Naive thymus-derived CD4-positive, alpha-beta T cell (primary cell): ENCODE data around the gene RHOBTB3. TPM values are rescaled to one million over a fixed set of nuclear protein-coding genes. Genes with fewer than 3 reads are reported as not detected.
"Not testable (repeated sequence)": the region's sequence is repeated elsewhere in the genome, so short reads cannot be mapped to it uniquely, and the experiment has no call there.

Source experiments
- ATAC-seq: fragments of 150-1000 bp; cut with Tn5 transposase; 2 replicates; pipeline ENCODE4 v1.10.0; 2021; ENCODE audit warnings: mild to moderate bottlenecking, moderate library complexity
- CTCF ChIA-PET: fragments of 350-600 bp; sonication (Branson Sonifier 250); formaldehyde crosslinking; loops from one replicate; lab custom pipeline; 2021; ENCODE audit warnings: antibody characterized with exemption; lab: Charles Lee
- POLR2A ChIA-PET: fragments of 350-600 bp; sonication (Branson Sonifier 250); formaldehyde crosslinking; loops from one replicate; lab custom pipeline; 2021; ENCODE audit warnings: antibody characterized with exemption, inconsistent platforms; lab: Charles Lee
- DNase-seq, 9 donors: peaks; one replicate each; pipeline versions ENCODE4 v3.0.0 to v3.0.0-alpha.2; 2020 to 2022; ENCODE audit warnings: mixed read lengths in 1 of 9
- H3K27ac ChIP-seq: one replicate; pipeline ENCODE4 v1.7.0; 2013; ENCODE audit warnings: mild to moderate bottlenecking, low read depth, low read length, moderate library complexity
- H3K27me3 ChIP-seq, 2 donors: one replicate each; pipeline ENCODE4 v1.7.0; 2013; ENCODE audit warnings: low read length in 2 of 2, mild to moderate bottlenecking in 2 of 2, moderate library complexity in 2 of 2; ENCODE audit not compliant: control insufficient read depth in 2 of 2, insufficient read depth in 2 of 2
- H3K36me3 ChIP-seq, 3 experiments: 1 replicate in 2 of 3; 2 replicates in 1 of 3; pipeline ENCODE4 v1.7.0; 2013; ENCODE audit warnings: low read length in 3 of 3, mild to moderate bottlenecking in 3 of 3, moderate library complexity in 1 of 3; ENCODE audit not compliant: insufficient read depth in 3 of 3, control insufficient read depth in 2 of 3
- H3K4me1 ChIP-seq, 2 donors: one replicate each; pipeline ENCODE4 v1.7.0; 2013; ENCODE audit warnings: low read length in 2 of 2, mild to moderate bottlenecking in 2 of 2, moderate library complexity in 1 of 2; ENCODE audit not compliant: control insufficient read depth in 2 of 2, insufficient read depth in 2 of 2
- H3K4me3 ChIP-seq: 2 replicates; pipeline ENCODE4 v1.7.0; 2013; ENCODE audit warnings: mild to moderate bottlenecking, low read length
- H3K9me3 ChIP-seq, 3 experiments: 1 replicate in 2 of 3; 2 replicates in 1 of 3; pipeline ENCODE4 v1.7.0; 2013; ENCODE audit warnings: low read length in 3 of 3; ENCODE audit not compliant: control insufficient read depth in 2 of 3
- H3K27ac Mint-ChIP-seq, 9 donors: one replicate each; pipeline ENCODE4 v1.8.0; 2020 to 2022; ENCODE audit warnings: mixed read lengths in 9 of 9, mild to moderate bottlenecking in 8 of 9, moderate library complexity in 5 of 9, inconsistent platforms in 2 of 9
- H3K27me3 Mint-ChIP-seq, 5 donors: one replicate each; pipeline ENCODE4 v1.8.0; 2021 to 2022; ENCODE audit warnings: mixed read lengths in 5 of 5, mild to moderate bottlenecking in 1 of 5
- H3K36me3 Mint-ChIP-seq, 5 donors: one replicate each; pipeline ENCODE4 v1.8.0; 2020 to 2022; ENCODE audit warnings: mixed read lengths in 5 of 5, mild to moderate bottlenecking in 3 of 5, inconsistent platforms in 1 of 5
- H3K4me1 Mint-ChIP-seq, 7 donors: one replicate each; pipeline ENCODE4 v1.8.0; 2020 to 2022; ENCODE audit warnings: mixed read lengths in 7 of 7, mild to moderate bottlenecking in 3 of 7, inconsistent platforms in 1 of 7
- H3K4me3 Mint-ChIP-seq, 10 donors: one replicate each; pipeline ENCODE4 v1.8.0; 2020 to 2022; ENCODE audit warnings: mild to moderate bottlenecking in 10 of 10, mixed read lengths in 10 of 10, moderate library complexity in 6 of 10, inconsistent platforms in 2 of 10
- H3K9me3 Mint-ChIP-seq, 11 donors: one replicate each; pipeline ENCODE4 v1.8.0; 2020 to 2022; ENCODE audit warnings: mixed read lengths in 11 of 11, mild to moderate bottlenecking in 4 of 11, inconsistent platforms in 1 of 11, moderate library complexity in 1 of 11
- intact Hi-C, 2 donors: fragments of 100-400 bp; cut with micrococcal nuclease; formaldehyde crosslinking; loops; one replicate each; pipeline ENCODE4 v1.15.1; 2023
- polyA plus RNA-seq, 2 donors: library from polyadenylated mRNA; unstranded; fragments of 300-500 nt; fragmentation: Illumina TruSeq; gene quantifications; one replicate each; pipeline ENCODE4 v1.2.3, GENCODE V29; 2021
- total RNA-seq, 6 experiments: library from RNA in 5 of 6; stranded (reverse) in 5 of 6; gene quantifications; 1 replicate in 5 of 6; 2 replicates in 1 of 6; pipeline ENCODE4 v1.2.3 and lab custom pipeline; 2021 to 2026

RHOBTB3 gene
- total and polyA plus RNA-seq, 7 experiments from 2014 or later: 0.24 to 9.6 (median 4.6) TPM

- intact Hi-C loops: no loop called here
- peaks cover 0 to 3% (median 0%) of the 10 kb centered on the region in 11 donors for H3K9me3 Mint-ChIP-seq
- no peak overlapping the region for H3K27ac Mint-ChIP-seq
- Histone ChIP-seq H3K27me3 (no peaks in the 10 kb centered on the region), H3K4me3 (no peak overlapping the region), H3K4me1 (no peaks in the 10 kb centered on the region), H3K36me3 (no peaks in the 10 kb centered on the region), H3K9me3 (no peaks in the 10 kb centered on the region), H3K27ac (no peak overlapping the region)
- CTCF ChIA-PET: interaction anchor here (0.6 to 1.2 kb wide), 2 partner anchors 83 to 315 kb away, joined by 3 to 4 read pairs; no protein-coding TSS in a partner anchor
- POLR2A ChIA-PET: no interaction called here
- peaks cover 0 to 57% (median 0%) of the 10 kb centered on the region in 5 donors for H3K27me3 Mint-ChIP-seq
- DNase-seq: no peak
- no peak for ATAC-seq
- H3K4me3 Mint-ChIP-seq: no peak overlapping the region
- H3K4me1 Mint-ChIP-seq: no peaks in the 10 kb centered on the region
- H3K36me3 Mint-ChIP-seq: no peaks in the 10 kb centered on the region
These were observed 33.1 kb upstream of the RHOBTB3 start for GRCh38 chr5:95697781-95698681.

GRCh38 chr5:95699337-95699736 is 31.8 kb upstream of the RHOBTB3 start:
- Mint-ChIP-seq H3K4me1 (no peaks in the 10 kb centered on the region), H3K27ac (no peak overlapping the region), H3K36me3 (no peaks in the 10 kb centered on the region), H3K9me3 (peaks cover 0 to 3% (median 0%) of the 10 kb centered on the region in 11 donors), H3K4me3 (no peak overlapping the region), H3K27me3 (peaks cover 0 to 57% (median 5%) of the 10 kb centered on the region in 5 donors)
- no peak for ATAC-seq
- no peaks in the 10 kb centered on the region for H3K9me3 ChIP-seq
- CTCF ChIA-PET: no interaction called here
- no peak overlapping the region for H3K4me3 ChIP-seq
- no peaks in the 10 kb centered on the region for H3K27me3 ChIP-seq
- intact Hi-C loops: no loop called here
- DNase-seq: no peak
- no peaks in the 10 kb centered on the region for H3K36me3 ChIP-seq
- no peaks in the 10 kb centered on the region for H3K4me1 ChIP-seq
- POLR2A ChIA-PET: no interaction called here
- no peak overlapping the region for H3K27ac ChIP-seq

GRCh38 chr5:95701074-95701473 is 30.1 kb upstream of the RHOBTB3 start:
- no peak overlapping the region for H3K27ac ChIP-seq
- H3K36me3 ChIP-seq: no peaks in the 10 kb centered on the region
- H3K4me3 ChIP-seq: no peak overlapping the region
- ATAC-seq: no peak
- H3K27ac Mint-ChIP-seq: no peak overlapping the region
- POLR2A ChIA-PET: no interaction called here
- H3K27me3 ChIP-seq: no peaks in the 10 kb centered on the region
- H3K27me3 Mint-ChIP-seq: peaks cover 0 to 49% (median 5%) of the 10 kb centered on the region in 5 donors
- H3K36me3 Mint-ChIP-seq: no peaks in the 10 kb centered on the region
- CTCF ChIA-PET: interaction anchor here (0.7 to 0.9 kb wide), 2 partner anchors 12 to 34 kb away, joined by 3 read pairs; no protein-coding TSS in a partner anchor
- no peaks in the 10 kb centered on the region for H3K9me3 ChIP-seq
- intact Hi-C loops: no loop called here
- H3K4me1 ChIP-seq: no peaks in the 10 kb centered on the region
- H3K4me1 Mint-ChIP-seq: peaks cover 0 to under 1% (median 0%) of the 10 kb centered on the region in 7 donors
- no peak overlapping the region for H3K4me3 Mint-ChIP-seq
- H3K9me3 Mint-ChIP-seq: peaks cover 0 to 3% (median 0%) of the 10 kb centered on the region in 11 donors
- DNase-seq: no peak

- H3K36me3 ChIP-seq: no peaks in the 10 kb centered on the region
- POLR2A ChIA-PET: no interaction called here
- H3K9me3 Mint-ChIP-seq: peaks cover 0 to 3% (median 0%) of the 10 kb centered on the region in 11 donors
These were observed 27.0 kb upstream of the RHOBTB3 start for GRCh38 chr5:95704150-95704549.

GRCh38 chr5:95706196-95706595 is 24.9 kb upstream of the RHOBTB3 start:
- H3K27me3 ChIP-seq, H3K4me3 ChIP-seq, H3K36me3 ChIP-seq, H3K4me3 Mint-ChIP-seq, H3K36me3 Mint-ChIP-seq, POLR2A ChIA-PET, H3K27ac ChIP-seq, H3K9me3 ChIP-seq, H3K4me1 ChIP-seq, ATAC-seq, CTCF ChIA-PET, H3K4me1 Mint-ChIP-seq, intact Hi-C loops, H3K27ac Mint-ChIP-seq, DNase-seq, H3K9me3 Mint-ChIP-seq: not testable (repeated sequence)
- peaks cover 0 to 36% (median 0%) of the 10 kb centered on the region in 5 donors for H3K27me3 Mint-ChIP-seq

More at GRCh38 chr5:95704150-95704549, 27.0 kb upstream of the RHOBTB3 start:
- Mint-ChIP-seq H3K4me3 (no peak overlapping the region), H3K36me3 (no peaks in the 10 kb centered on the region), H3K4me1 (peaks cover 0 to 5% (median 0%) of the 10 kb centered on the region in 7 donors), H3K27me3 (peaks cover 0 to 42% (median 0%) of the 10 kb centered on the region in 5 donors), H3K27ac (no peak overlapping the region)
- no peak overlapping the region for H3K27ac ChIP-seq
- DNase-seq: no peak
- intact Hi-C loops: no loop called here
- no peaks in the 10 kb centered on the region for H3K4me1 ChIP-seq
- no peaks in the 10 kb centered on the region for H3K9me3 ChIP-seq
- H3K4me3 ChIP-seq: no peak overlapping the region
- CTCF ChIA-PET: no interaction called here
- no peak for ATAC-seq
- no peaks in the 10 kb centered on the region for H3K27me3 ChIP-seq

- ChIA-PET CTCF (no interaction called here), POLR2A (no interaction called here)
- intact Hi-C loops: no loop called here
- no peaks in the 10 kb centered on the region for H3K27me3 ChIP-seq
- peak overlapping the region in 1 of 9 donors; percentile 49 for H3K27ac Mint-ChIP-seq
- DNase-seq (no peak), ATAC-seq (no peak)
- H3K9me3 Mint-ChIP-seq: no peaks in the 10 kb centered on the region
- H3K4me1 ChIP-seq: no peaks in the 10 kb centered on the region
- no peaks in the 10 kb centered on the region for H3K36me3 Mint-ChIP-seq
- no peak overlapping the region for H3K4me3 ChIP-seq
- H3K4me3 Mint-ChIP-seq: no peak overlapping the region
- peaks cover 0 to 5% (median 0%) of the 10 kb centered on the region in 7 donors for H3K4me1 Mint-ChIP-seq
- peaks cover 0 to 32% (median 0%) of the 10 kb centered on the region in 5 donors for H3K27me3 Mint-ChIP-seq
- no peak overlapping the region for H3K27ac ChIP-seq
- H3K9me3 ChIP-seq: no peaks in the 10 kb centered on the region
- H3K36me3 ChIP-seq: no peaks in the 10 kb centered on the region
These were observed 24.1 kb upstream of the RHOBTB3 start for GRCh38 chr5:95707055-95707454.
